Neural cell (in vitro differentiated cells): ENCODE results near the gene PLAAT2. TPM values are rescaled to one million over a fixed set of nuclear protein-coding genes. Genes with fewer than 3 reads are reported as not detected.
"Not testable (repeated sequence)": the region's sequence is repeated elsewhere in the genome, so short reads cannot be mapped to it uniquely, and the experiment has no call there.

ENCODE experiments used
- H2AFZ ChIP-seq: fragments of 200-600, 300-800 bp; sonication (generic), shearing (Covaris generic); 2 replicates; pipeline ENCODE4 v1.6.0; 2014; ENCODE audit warnings: low read depth, mild to moderate bottlenecking, antibody characterized with exemption, low read length, moderate library complexity
- H3F3A ChIP-seq: fragments of 200-600 bp; shearing (Covaris generic); 2 replicates; pipeline ENCODE4 v1.6.1; 2016; ENCODE audit warnings: mild to moderate bottlenecking, moderate library complexity, mixed read lengths, antibody characterized with exemption, low read length; ENCODE audit not compliant: insufficient read depth, poor library complexity, severe bottlenecking
- H3K27ac ChIP-seq: fragments of 200-600, 300-800 bp; sonication (generic), shearing (Covaris generic); 2 replicates; pipeline ENCODE4 v1.5.1; 2014; ENCODE audit warnings: mild to moderate bottlenecking, low read length, moderate library complexity
- H3K27me3 ChIP-seq: fragments of 300-800, 200-600 bp; sonication (generic), shearing (Covaris generic); 2 replicates; pipeline ENCODE4 v1.6.0; 2014; ENCODE audit warnings: mild to moderate bottlenecking, low read depth, low read length, moderate library complexity; ENCODE audit not compliant: insufficient read depth
- H3K36me3 ChIP-seq: fragments of 300-800, 200-600 bp; sonication (generic), shearing (Covaris generic); 2 replicates; pipeline ENCODE4 v1.5.1; 2014; ENCODE audit warnings: mild to moderate bottlenecking, antibody characterized with exemption, low read length, moderate library complexity; ENCODE audit not compliant: insufficient read depth
- H3K4me2 ChIP-seq: fragments of 300-800, 200-600 bp; sonication (generic), shearing (Covaris generic); 2 replicates; pipeline ENCODE4 v1.6.0; 2014; ENCODE audit warnings: mild to moderate bottlenecking, low read length
- H3K4me3 ChIP-seq: fragments of 300-800, 200-600 bp; sonication (generic), shearing (Covaris generic); 2 replicates; pipeline ENCODE4 v1.5.1; 2014; ENCODE audit warnings: mild to moderate bottlenecking, low read length, moderate library complexity
- H3K79me2 ChIP-seq: fragments of 200-600 bp; shearing (Covaris generic); replicated peaks from 2 replicates; pipeline ENCODE4 v1.6.0; 2014; ENCODE audit warnings: mild to moderate bottlenecking, low read length, moderate library complexity; ENCODE audit not compliant: insufficient read depth
- H3K9ac ChIP-seq: fragments of 300-800, 200-600 bp; sonication (generic), shearing (Covaris generic); 2 replicates; pipeline ENCODE4 v1.6.1; 2016; ENCODE audit warnings: mild to moderate bottlenecking, low read length, mixed read lengths
- H3K9me2 ChIP-seq: fragments of 200-600 bp; shearing (Covaris generic); 2 replicates; pipeline ENCODE4 v1.6.1; 2016; ENCODE audit warnings: mild to moderate bottlenecking, low read length, mixed read lengths; ENCODE audit not compliant: insufficient read depth
- H3K9me3 ChIP-seq: fragments of 200-600, 300-800 bp; sonication (generic), shearing (Covaris generic); 2 replicates; pipeline ENCODE4 v1.6.1; 2016; ENCODE audit warnings: mild to moderate bottlenecking, mixed run types, low read length, moderate library complexity, mixed read lengths
- H4K20me1 ChIP-seq: fragments of 200-600 bp; shearing (Covaris generic); 2 replicates; pipeline ENCODE4 v1.6.1; 2016; ENCODE audit warnings: mild to moderate bottlenecking, mixed run types; ENCODE audit not compliant: insufficient read depth
- CTCF ChIP-seq: fragments of 450-650 bp; IDR thresholded peaks from 2 replicates; pipeline ENCODE4 v1.5.1; 2014; ENCODE audit warnings: antibody characterized with exemption, mild to moderate bottlenecking, moderate library complexity; ENCODE audit not compliant: poor library complexity, severe bottlenecking
- EP300 ChIP-seq: fragments of 450-650 bp; conservative IDR thresholded peaks from 2 replicates; pipeline ENCODE4 v1.6.1; 2014; ENCODE audit warnings: antibody characterized with exemption, mild to moderate bottlenecking, moderate library complexity; ENCODE audit not compliant: poor library complexity, severe bottlenecking
- EZH2 ChIP-seq: fragments of 200-600, 300-800 bp; shearing (Covaris generic), sonication (generic); IDR thresholded peaks from 2 replicates; pipeline ENCODE4 v1.6.1; 2014; ENCODE audit warnings: antibody characterized with exemption, low read length, borderline replicate concordance, mild to moderate bottlenecking; ENCODE audit not compliant: insufficient read depth, poor library complexity, severe bottlenecking
- MXI1 ChIP-seq: fragments of 450-650 bp; conservative IDR thresholded peaks from 2 replicates; pipeline ENCODE4 v1.6.1; 2014; ENCODE audit warnings: antibody characterized with exemption, mild to moderate bottlenecking; ENCODE audit not compliant: poor library complexity, severe bottlenecking
- POLR2AphosphoS5 ChIP-seq: IDR thresholded peaks from 2 replicates; pipeline ENCODE4 v1.6.1; 2012
- RAD21 ChIP-seq: fragments of 450-650 bp; conservative IDR thresholded peaks from 2 replicates; pipeline ENCODE4 v1.6.1; 2014; ENCODE audit warnings: antibody characterized with exemption, mild to moderate bottlenecking, moderate library complexity
- REST ChIP-seq: IDR thresholded peaks from 2 replicates; pipeline ENCODE4 v1.6.1; 2012; ENCODE audit warnings: borderline replicate concordance
- SMC3 ChIP-seq: fragments of 450-650 bp; conservative IDR thresholded peaks from 2 replicates; pipeline ENCODE4 v1.6.1; 2014; ENCODE audit warnings: antibody characterized with exemption, mild to moderate bottlenecking, moderate library complexity; ENCODE audit not compliant: poor library complexity
- TAF1 ChIP-seq: IDR thresholded peaks from 2 replicates; pipeline ENCODE4 v1.6.1; 2012; ENCODE audit warnings: low read depth
- polyA plus RNA-seq: library from polyadenylated mRNA; depleted of rRNA; stranded (reverse); fragments of >200 nt; gene quantifications from 2 replicates; pipeline ENCODE4 v1.2.3, GENCODE V29; 2014

PLAAT2 gene
- polyA plus RNA-seq, 1 donor from 2014 or later, result not detected

- TF ChIP-seq MXI1 (no peak), EP300 (no peak), POLR2AphosphoS5 (no peak)
Observed at GRCh38 chr11:63586451-63587166, 23.4 kb upstream of the PLAAT2 start (continued).

GRCh38 chr11:63583357-63583677 lies 20.1 kb upstream of the PLAAT2 start:
- Histone ChIP-seq H3K27ac (no peak overlapping the region), H3K4me2 (no peak overlapping the region), H3K9ac (no peak overlapping the region), H3K79me2 (no peaks in the 10 kb centered on the region), H2AFZ (no peak overlapping the region), H4K20me1 (no peaks in the 10 kb centered on the region), H3F3A (no peaks in the 10 kb centered on the region), H3K27me3 (no peaks in the 10 kb centered on the region), H3K36me3 (no peaks in the 10 kb centered on the region), H3K4me3 (no peak overlapping the region), H3K9me2 (no peaks in the 10 kb centered on the region), H3K9me3 (no peaks in the 10 kb centered on the region)
- no peak for TF ChIP-seq SMC3
- no peak for TF ChIP-seq EP300
- no peak for TF ChIP-seq POLR2AphosphoS5
- no peak for TF ChIP-seq TAF1
- TF ChIP-seq REST, result no peak
- no peak for TF ChIP-seq EZH2
- no peak for TF ChIP-seq CTCF
- TF ChIP-seq MXI1, result no peak
- TF ChIP-seq RAD21, result no peak

- not testable (repeated sequence) for H3K27me3 ChIP-seq, H3K27ac ChIP-seq, H4K20me1 ChIP-seq, H3K36me3 ChIP-seq, H3K9me3 ChIP-seq, H3K4me3 ChIP-seq, H3K79me2 ChIP-seq, H2AFZ ChIP-seq, H3K4me2 ChIP-seq, H3K9ac ChIP-seq, H3F3A ChIP-seq, H3K9me2 ChIP-seq
Observed at GRCh38 chr11:63581224-63581623, 18.0 kb upstream of the PLAAT2 start.

GRCh38 chr11:63578882-63579281 lies 15.7 kb upstream of the PLAAT2 start:
- not testable (repeated sequence) for H3K9ac ChIP-seq, H3K4me3 ChIP-seq, H3K79me2 ChIP-seq, H4K20me1 ChIP-seq, H3K36me3 ChIP-seq, H3K9me3 ChIP-seq, H3F3A ChIP-seq, H2AFZ ChIP-seq, H3K9me2 ChIP-seq, H3K27ac ChIP-seq, H3K4me2 ChIP-seq, H3K27me3 ChIP-seq
